NT2/D1 (cell line): ENCODE data around the gene PTH2R.

Experiments used
- SUZ12 ChIP-seq: IDR thresholded peaks from 2 replicates; pipeline ENCODE4 v1.6.1; 2011; ENCODE audit not compliant: insufficient read length, insufficient read depth; ENCODE audit errors: extremely low read depth
- ZNF274 ChIP-seq: IDR thresholded peaks from 2 replicates; pipeline ENCODE4 v1.6.1; 2011; ENCODE audit warnings: mild to moderate bottlenecking, low read depth, low read length

DNA sequence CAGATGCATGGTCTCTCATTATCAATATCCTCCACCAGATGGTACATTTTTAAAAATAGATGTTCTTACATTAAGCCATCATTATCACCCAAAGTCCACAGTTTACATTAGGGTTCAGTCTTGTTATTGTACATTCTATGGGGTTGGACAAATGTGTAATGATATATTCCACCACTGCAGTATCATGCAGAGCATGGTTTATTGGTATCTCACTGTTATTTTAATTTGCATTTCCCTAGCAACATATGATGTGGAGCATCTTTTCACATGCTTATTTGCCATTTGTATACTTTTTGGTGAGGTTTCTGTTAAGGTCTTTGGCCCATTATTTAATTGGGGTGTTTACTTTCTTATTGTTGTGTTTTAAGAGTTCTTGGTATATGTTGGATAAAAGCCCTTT, 95.7 kb downstream of the PTH2R start:
- TF ChIP-seq ZNF274 (no peak), SUZ12 (no peak)
